Colonic mucosa (tissue), 4 donors: Measurements from ENCODE around the gene PSMB8. TPM values are rescaled to one million over a fixed set of nuclear protein-coding genes. Genes with fewer than 3 reads are reported as not detected.

Experiments used
- DNase-seq: peaks from one replicate; pipeline ENCODE4 v3.0.0-alpha.2; 2020
- H3K27ac ChIP-seq: fragments of 200-600 bp; one replicate; pipeline ENCODE4 v1.8.0; 2021
- H3K27me3 ChIP-seq: fragments of 200-600 bp; one replicate; pipeline ENCODE4 v1.8.0; 2021
- H3K36me3 ChIP-seq: fragments of 200-600 bp; one replicate; pipeline ENCODE4 v1.8.0; 2021
- H3K4me1 ChIP-seq: fragments of 200-600 bp; one replicate; pipeline ENCODE4 v1.8.0; 2021; ENCODE audit warnings: mild to moderate bottlenecking
- H3K4me3 ChIP-seq: fragments of 200-600 bp; one replicate; pipeline ENCODE4 v1.8.0; 2021
- H3K9ac ChIP-seq, 2 donors: one replicate each; pipeline ENCODE4 v1.7.0; 2013; ENCODE audit warnings: control low read depth in 2 of 2, low read depth in 2 of 2, low read length in 2 of 2
- H3K9me3 ChIP-seq: fragments of 200-600 bp; one replicate; pipeline ENCODE4 v1.8.0; 2021
- CTCF ChIP-seq: fragments of 200-600 bp; IDR thresholded peaks from one replicate; pipeline ENCODE4 v1.8.0; 2022; ENCODE audit warnings: antibody characterized with exemption, mild to moderate bottlenecking
- intact Hi-C: fragments of 100-400 bp; cut with DNase I; formaldehyde crosslinking; loops from one replicate; pipeline ENCODE4 v1.14.1; 2022
- total RNA-seq, 2 donors: library from RNA; stranded (reverse); fragmentation: NEBNext Ultra II Directional in 1 of 2; extraction: Animal tissue kit (Norgen Biotek cat#: 25700) in 1 of 2; gene quantifications; one replicate each; pipeline ENCODE4 v1.2.1, GENCODE V29; 2021
- donor health status: healthy.
- donor health status: DM: no; HTN: no; CAD: no.
- donor health status: DM: no; HTN: no; CAD: no.

The PSMB8 gene
- total RNA-seq: 100 to 1,000 TPM; 152 to 154 TPM

GRCh38 chr6:32843979-32844838 lies at the start of gene PSMB8:
Gene PSMB8, minus strand, starts transcription at chr6:32844047. Its CDS starts 51 bp downstream, at chr6:32843996.
- Histone ChIP-seq H3K9ac (peak within 1 kb of the TSS; percentile 98 to 99), H3K36me3 (peaks cover 9% of the 10 kb centered on the region), H3K9me3 (no peaks in the 10 kb centered on the region), H3K27me3 (no peaks in the 10 kb centered on the region), H3K27ac (peak within 1 kb of the TSS; percentile 97), H3K4me3 (peak within 1 kb of the TSS; percentile 77), H3K4me1 (peaks cover 14% of the 10 kb centered on the region)
- peak; percentile 100 for DNase-seq
- no peak for TF ChIP-seq CTCF
- intact Hi-C loops: no loop called here

- Histone ChIP-seq H3K27me3 (no peaks in the 10 kb centered on the region), H3K4me3 (no peak overlapping the region), H3K9ac (no peak overlapping the region), H3K27ac (no peak overlapping the region), H3K36me3 (no peaks in the 10 kb centered on the region), H3K9me3 (no peaks in the 10 kb centered on the region), H3K4me1 (no peaks in the 10 kb centered on the region)
- no peak for TF ChIP-seq CTCF
- intact Hi-C loops: no loop called here
- DNase-seq: no peak
Measured at GRCh38 chr6:32890831-32891230, 47.0 kb upstream of the PSMB8 start.

- no peaks in the 10 kb centered on the region for H3K27me3 ChIP-seq
- no peak overlapping the region for H3K9ac ChIP-seq
- intact Hi-C loops: loop anchor here (5.0 kb wide), 2 partner anchors 43 to 58 kb away; no protein-coding TSS in a partner anchor
- TF ChIP-seq CTCF: no peak
- H3K4me1 ChIP-seq: no peaks in the 10 kb centered on the region
- H3K36me3 ChIP-seq: no peaks in the 10 kb centered on the region
- no peaks in the 10 kb centered on the region for H3K9me3 ChIP-seq
- DNase-seq: no peak
- H3K4me3 ChIP-seq: no peak overlapping the region
- H3K27ac ChIP-seq: no peak overlapping the region
Measured at GRCh38 chr6:32889533-32889932, 45.7 kb upstream of the PSMB8 start.

- H3K27ac ChIP-seq: no peak overlapping the region
- H3K27me3 ChIP-seq: no peaks in the 10 kb centered on the region
- TF ChIP-seq CTCF: no peak
- H3K4me3 ChIP-seq: no peak overlapping the region
- DNase-seq: no peak
- H3K36me3 ChIP-seq: no peaks in the 10 kb centered on the region
- H3K4me1 ChIP-seq: no peaks in the 10 kb centered on the region
- intact Hi-C loops: loop anchor here (5.0 kb wide), 2 partner anchors 44 to 59 kb away; no protein-coding TSS in a partner anchor
- H3K9me3 ChIP-seq: no peaks in the 10 kb centered on the region
- H3K9ac ChIP-seq: no peak overlapping the region
Measured at GRCh38 chr6:32888576-32888975, 44.7 kb upstream of the PSMB8 start.

- intact Hi-C loops: loop anchor here (5.0 kb wide), 2 partner anchors 45 to 60 kb away; no protein-coding TSS in a partner anchor
- Histone ChIP-seq H3K36me3 (no peaks in the 10 kb centered on the region), H3K4me3 (no peak overlapping the region), H3K27me3 (no peaks in the 10 kb centered on the region), H3K27ac (no peak overlapping the region), H3K4me1 (no peaks in the 10 kb centered on the region), H3K9ac (no peak overlapping the region), H3K9me3 (no peaks in the 10 kb centered on the region)
- no peak for TF ChIP-seq CTCF
- DNase-seq: no peak
Measured at GRCh38 chr6:32887616-32888015, 43.8 kb upstream of the PSMB8 start.
